AG08396 (cell line): Measurements from ENCODE around the gene MMAB.

Experiments
- DNase-seq: peaks from one replicate; pipeline ENCODE4 v3.0.0; 2012; ENCODE audit warnings: low spot score, mixed read lengths

The MMAB gene

GRCh38 chr12:109538191-109538863 lies 35.0 kb downstream of the MMAB start:
- DNase-seq, result no peak

GRCh38 chr12:109537136-109537535 lies 36.2 kb downstream of the MMAB start:
- no peak for DNase-seq

GRCh38 chr12:109535863-109536250 lies 37.4 kb downstream of the MMAB start:
- DNase-seq, result no peak

- DNase-seq, result no peak
These were observed 38.0 kb downstream of the MMAB start for GRCh38 chr12:109535231-109535862.

DNA sequence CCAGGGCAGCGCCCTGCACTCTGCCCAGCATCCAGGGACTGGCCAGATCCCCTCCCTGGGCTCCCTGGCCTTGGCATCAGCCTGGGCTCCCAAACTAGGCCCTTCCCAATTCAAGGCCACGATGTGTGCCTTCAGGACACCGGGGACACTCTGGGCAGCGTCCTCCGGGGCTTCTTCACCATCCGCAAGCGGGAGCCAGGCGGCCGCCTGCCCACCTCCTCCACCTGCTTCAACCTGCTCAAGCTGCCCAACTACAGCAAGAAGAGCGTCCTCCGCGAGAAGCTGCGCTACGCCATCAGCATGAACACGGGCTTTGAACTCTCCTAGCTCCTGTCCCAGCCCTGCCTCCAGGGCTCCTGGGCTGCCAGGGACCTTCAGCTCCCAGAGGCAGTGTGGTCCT lies 38.8 kb downstream of the MMAB start:
- no peak for DNase-seq

- DNase-seq, result no peak
These were observed 39.9 kb downstream of the MMAB start for GRCh38 chr12:109533487-109533740.

GRCh38 chr12:109532721-109533486 lies 40.4 kb downstream of the MMAB start:
- DNase-seq, result no peak

- no peak for DNase-seq
These were observed 41.9 kb downstream of the MMAB start for GRCh38 chr12:109531411-109531810.

- no peak for DNase-seq
These were observed 43.3 kb downstream of the MMAB start for GRCh38 chr12:109529691-109530640.

- no peak for DNase-seq
These were observed 45.7 kb downstream of the MMAB start for GRCh38 chr12:109527489-109528123.

DNA sequence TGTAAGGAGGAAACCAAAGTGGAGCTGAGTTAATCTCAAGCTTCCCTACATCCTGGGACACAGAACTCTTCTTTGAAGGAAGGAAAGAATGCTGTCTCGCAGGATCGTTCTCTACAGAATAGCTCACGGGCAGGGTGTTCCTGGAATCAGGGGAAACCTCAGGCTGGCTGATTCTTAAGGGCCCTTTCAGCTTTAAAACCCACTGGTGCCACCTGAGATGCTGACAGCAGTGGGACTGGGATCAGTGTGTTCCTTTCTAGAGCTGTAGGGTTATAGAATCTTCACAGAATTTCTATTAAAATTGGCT lies 48.1 kb downstream of the MMAB start:
- no peak for DNase-seq

GRCh38 chr12:109524466-109525278 lies 48.6 kb downstream of the MMAB start:
- no peak for DNase-seq

- DNase-seq, result no peak
These were observed 49.8 kb downstream of the MMAB start for GRCh38 chr12:109523504-109523903.

DNA sequence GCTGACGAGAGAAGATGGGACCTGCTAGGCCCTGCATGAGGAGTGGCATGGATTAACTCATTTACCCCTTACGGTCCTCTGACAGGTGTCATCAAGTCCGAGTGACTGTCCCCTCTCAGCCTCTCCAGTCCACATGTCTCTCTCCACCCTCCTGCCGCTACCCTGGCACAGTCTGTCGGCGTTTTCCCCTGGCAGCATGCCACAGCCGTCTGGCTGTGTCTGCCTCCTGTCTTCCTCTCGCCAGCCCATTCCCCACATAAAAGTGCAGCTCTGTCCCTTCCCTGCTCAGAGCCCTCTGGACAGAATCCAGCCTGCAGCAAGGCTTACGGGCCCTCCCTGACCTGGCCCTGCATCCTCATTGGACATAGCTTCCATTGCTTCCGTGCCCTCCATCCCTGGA lies 50.2 kb downstream of the MMAB start:
- DNase-seq, result no peak

- no peak for DNase-seq
These were observed 51.5 kb downstream of the MMAB start for GRCh38 chr12:109521831-109522230.

GRCh38 chr12:109519787-109520186 lies 53.5 kb downstream of the MMAB start:
- no peak for DNase-seq

DNA sequence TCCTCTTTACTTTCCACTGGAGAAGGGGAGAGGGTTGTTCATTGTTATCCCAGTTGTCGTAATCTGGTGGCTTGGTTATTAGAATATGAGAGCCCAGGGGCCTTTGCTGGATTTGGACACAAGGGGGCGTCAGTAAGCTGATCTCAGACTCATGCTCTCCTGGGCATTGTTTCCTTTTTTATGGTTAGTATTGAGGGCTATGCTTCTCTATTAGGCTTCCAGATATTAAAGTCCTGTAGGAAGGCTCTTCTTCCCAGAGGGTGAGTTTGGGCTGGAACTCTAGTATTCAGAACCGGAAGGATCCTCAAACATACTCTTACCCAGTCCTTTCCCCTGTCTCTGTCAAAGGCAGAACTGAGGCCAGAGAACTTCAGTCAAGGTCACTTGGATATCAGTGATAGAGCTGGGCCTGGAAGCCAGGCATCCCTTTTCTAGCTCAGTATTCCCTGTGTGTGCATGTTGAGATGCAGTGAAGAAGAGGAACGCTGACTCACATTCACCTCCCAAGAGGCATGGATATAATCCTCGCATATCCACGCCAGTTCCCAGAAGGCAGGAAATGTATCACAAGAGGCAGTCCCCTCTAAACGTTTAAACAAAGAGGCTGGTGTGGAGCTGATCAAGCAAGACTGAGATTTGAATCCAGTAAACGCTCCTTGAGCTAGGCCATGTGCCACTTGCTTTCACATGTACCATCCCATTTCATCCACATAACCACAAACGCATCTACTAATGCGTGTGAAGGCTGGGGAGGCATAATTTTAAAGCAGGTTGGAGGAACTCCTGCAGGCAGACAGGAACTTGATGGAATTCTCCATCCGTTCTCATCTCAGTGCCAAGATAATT lies 54.3 kb downstream of the MMAB start:
- DNase-seq, result peak; percentile 77

DNA sequence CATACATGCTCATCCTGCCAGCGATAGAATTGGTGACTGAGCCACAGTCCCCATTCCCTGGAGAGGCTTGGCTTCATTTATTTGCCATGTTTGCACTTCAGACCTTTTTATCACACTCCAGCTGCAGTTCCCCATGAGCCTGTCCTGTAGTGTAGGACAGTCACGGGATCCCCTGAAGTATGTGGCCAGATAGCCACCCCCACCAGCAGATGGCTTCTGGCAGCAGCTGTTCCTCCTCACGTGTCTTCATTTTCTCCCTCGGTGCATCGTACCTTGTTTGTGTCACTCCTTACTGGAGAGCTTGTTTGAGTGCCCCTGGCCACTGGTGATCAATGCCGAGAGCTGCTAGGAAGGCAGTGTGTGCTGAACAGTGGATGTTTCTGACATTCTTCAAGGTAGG lies 55.7 kb downstream of the MMAB start:
- DNase-seq, result no peak

- DNase-seq, result no peak
These were observed 59.3 kb downstream of the MMAB start for GRCh38 chr12:109513977-109514376.

- DNase-seq, result no peak
These were observed 60.3 kb downstream of the MMAB start for GRCh38 chr12:109513051-109513450.
